A549 (cell line): ENCODE data around the gene GUCA2B.

Source experiments
- CEBPB ChIP-seq, 2 experiments: fragments of >200 bp in 1 of 2; sonication (Bioruptor Twin) in 1 of 2; formaldehyde crosslinking in 1 of 2; IDR thresholded peaks; 2 replicates each; pipeline ENCODE4 v1.6.1; 2012 to 2016
- CHD2 ChIP-seq: fragments of 150-350 bp; IDR thresholded peaks from 2 replicates; pipeline ENCODE4 v1.6.1; 2014; ENCODE audit warnings: low read length; ENCODE audit not compliant: partially characterized antibody
- HEYL ChIP-seq: fragments of 250-450 bp; sonication (Bioruptor Pico); IDR thresholded peaks from 2 replicates; pipeline ENCODE4 v1.8.0; 2021; ENCODE audit warnings: mild to moderate bottlenecking, moderate library complexity
- POLR2A ChIP-seq: IDR thresholded peaks from 2 replicates; pipeline ENCODE4 v1.6.1; 2012; ENCODE audit warnings: mild to moderate bottlenecking, low read length
- RCOR1 ChIP-seq: fragments of 150-350 bp; IDR thresholded peaks from 2 replicates; pipeline ENCODE4 v1.6.1; 2014; ENCODE audit warnings: antibody characterized with exemption, low read length, low read depth
- TF ChIP-seq, protein P1 (sequence below): fragments of 450-650 bp; IDR thresholded peaks from 2 replicates; pipeline ENCODE4 v1.6.1; 2014; ENCODE audit warnings: antibody characterized with exemption
- TF ChIP-seq, protein P2 (sequence below): fragments of 200-600 bp; sonication (generic); IDR thresholded peaks from 2 replicates; pipeline ENCODE4 v1.6.1; 2016; ENCODE audit warnings: antibody characterized with exemption, mild to moderate bottlenecking, moderate library complexity
- TF ChIP-seq, protein P3 (sequence below): IDR thresholded peaks from 2 replicates; pipeline ENCODE4 v1.6.1; 2012
- TF ChIP-seq, protein P4 (sequence below): fragments of >200 bp; sonication (Bioruptor Twin); formaldehyde crosslinking; IDR thresholded peaks from 3 replicates; pipeline ENCODE4 v1.6.1; 2016
- TF ChIP-seq, protein P5 (sequence below): fragments of >200 bp; sonication (Bioruptor Twin); formaldehyde crosslinking; IDR thresholded peaks from 3 replicates; pipeline ENCODE4 v1.5.1; 2016

DNA sequence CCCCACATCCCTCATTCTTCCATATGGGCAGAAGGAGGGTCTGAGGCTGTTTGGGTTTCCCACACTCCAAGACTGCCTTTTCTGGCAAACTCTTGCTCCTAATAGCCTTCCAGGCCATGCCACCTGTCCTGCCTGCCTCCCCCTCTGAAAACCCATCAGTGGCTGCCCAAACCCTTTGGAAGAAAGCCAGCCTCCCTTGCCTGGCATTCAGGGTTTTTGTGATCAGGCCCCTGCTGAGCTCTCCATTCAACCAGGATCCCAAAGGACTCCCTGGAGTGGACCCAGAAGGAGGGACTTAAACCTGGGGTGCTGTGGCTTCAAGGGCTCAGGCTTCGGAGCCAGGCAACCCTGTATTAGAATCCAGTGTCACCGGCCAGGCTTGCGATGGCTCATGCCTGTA, 15.6 kb downstream of the GUCA2B start:
- TF ChIP-seq, protein P1, sequence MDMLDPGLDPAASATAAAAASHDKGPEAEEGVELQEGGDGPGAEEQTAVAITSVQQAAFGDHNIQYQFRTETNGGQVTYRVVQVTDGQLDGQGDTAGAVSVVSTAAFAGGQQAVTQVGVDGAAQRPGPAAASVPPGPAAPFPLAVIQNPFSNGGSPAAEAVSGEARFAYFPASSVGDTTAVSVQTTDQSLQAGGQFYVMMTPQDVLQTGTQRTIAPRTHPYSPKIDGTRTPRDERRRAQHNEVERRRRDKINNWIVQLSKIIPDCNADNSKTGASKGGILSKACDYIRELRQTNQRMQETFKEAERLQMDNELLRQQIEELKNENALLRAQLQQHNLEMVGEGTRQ: no peak
- TF ChIP-seq, protein P2, sequence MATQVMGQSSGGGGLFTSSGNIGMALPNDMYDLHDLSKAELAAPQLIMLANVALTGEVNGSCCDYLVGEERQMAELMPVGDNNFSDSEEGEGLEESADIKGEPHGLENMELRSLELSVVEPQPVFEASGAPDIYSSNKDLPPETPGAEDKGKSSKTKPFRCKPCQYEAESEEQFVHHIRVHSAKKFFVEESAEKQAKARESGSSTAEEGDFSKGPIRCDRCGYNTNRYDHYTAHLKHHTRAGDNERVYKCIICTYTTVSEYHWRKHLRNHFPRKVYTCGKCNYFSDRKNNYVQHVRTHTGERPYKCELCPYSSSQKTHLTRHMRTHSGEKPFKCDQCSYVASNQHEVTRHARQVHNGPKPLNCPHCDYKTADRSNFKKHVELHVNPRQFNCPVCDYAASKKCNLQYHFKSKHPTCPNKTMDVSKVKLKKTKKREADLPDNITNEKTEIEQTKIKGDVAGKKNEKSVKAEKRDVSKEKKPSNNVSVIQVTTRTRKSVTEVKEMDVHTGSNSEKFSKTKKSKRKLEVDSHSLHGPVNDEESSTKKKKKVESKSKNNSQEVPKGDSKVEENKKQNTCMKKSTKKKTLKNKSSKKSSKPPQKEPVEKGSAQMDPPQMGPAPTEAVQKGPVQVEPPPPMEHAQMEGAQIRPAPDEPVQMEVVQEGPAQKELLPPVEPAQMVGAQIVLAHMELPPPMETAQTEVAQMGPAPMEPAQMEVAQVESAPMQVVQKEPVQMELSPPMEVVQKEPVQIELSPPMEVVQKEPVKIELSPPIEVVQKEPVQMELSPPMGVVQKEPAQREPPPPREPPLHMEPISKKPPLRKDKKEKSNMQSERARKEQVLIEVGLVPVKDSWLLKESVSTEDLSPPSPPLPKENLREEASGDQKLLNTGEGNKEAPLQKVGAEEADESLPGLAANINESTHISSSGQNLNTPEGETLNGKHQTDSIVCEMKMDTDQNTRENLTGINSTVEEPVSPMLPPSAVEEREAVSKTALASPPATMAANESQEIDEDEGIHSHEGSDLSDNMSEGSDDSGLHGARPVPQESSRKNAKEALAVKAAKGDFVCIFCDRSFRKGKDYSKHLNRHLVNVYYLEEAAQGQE: no peak
- TF ChIP-seq CEBPB (IDR thresholded peaks at IDR 0.05): no peak
- TF ChIP-seq, protein P3, sequence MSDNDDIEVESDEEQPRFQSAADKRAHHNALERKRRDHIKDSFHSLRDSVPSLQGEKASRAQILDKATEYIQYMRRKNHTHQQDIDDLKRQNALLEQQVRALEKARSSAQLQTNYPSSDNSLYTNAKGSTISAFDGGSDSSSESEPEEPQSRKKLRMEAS: no peak
- TF ChIP-seq POLR2A: no peak
- TF ChIP-seq, protein P4, sequence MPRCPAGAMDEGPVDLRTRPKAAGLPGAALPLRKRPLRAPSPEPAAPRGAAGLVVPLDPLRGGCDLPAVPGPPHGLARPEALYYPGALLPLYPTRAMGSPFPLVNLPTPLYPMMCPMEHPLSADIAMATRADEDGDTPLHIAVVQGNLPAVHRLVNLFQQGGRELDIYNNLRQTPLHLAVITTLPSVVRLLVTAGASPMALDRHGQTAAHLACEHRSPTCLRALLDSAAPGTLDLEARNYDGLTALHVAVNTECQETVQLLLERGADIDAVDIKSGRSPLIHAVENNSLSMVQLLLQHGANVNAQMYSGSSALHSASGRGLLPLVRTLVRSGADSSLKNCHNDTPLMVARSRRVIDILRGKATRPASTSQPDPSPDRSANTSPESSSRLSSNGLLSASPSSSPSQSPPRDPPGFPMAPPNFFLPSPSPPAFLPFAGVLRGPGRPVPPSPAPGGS: no peak
- TF ChIP-seq RCOR1: no peak
- TF ChIP-seq, protein P5, sequence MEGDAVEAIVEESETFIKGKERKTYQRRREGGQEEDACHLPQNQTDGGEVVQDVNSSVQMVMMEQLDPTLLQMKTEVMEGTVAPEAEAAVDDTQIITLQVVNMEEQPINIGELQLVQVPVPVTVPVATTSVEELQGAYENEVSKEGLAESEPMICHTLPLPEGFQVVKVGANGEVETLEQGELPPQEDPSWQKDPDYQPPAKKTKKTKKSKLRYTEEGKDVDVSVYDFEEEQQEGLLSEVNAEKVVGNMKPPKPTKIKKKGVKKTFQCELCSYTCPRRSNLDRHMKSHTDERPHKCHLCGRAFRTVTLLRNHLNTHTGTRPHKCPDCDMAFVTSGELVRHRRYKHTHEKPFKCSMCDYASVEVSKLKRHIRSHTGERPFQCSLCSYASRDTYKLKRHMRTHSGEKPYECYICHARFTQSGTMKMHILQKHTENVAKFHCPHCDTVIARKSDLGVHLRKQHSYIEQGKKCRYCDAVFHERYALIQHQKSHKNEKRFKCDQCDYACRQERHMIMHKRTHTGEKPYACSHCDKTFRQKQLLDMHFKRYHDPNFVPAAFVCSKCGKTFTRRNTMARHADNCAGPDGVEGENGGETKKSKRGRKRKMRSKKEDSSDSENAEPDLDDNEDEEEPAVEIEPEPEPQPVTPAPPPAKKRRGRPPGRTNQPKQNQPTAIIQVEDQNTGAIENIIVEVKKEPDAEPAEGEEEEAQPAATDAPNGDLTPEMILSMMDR: no peak
- TF ChIP-seq HEYL (CRISPR knock-in tag): no peak
- TF ChIP-seq CHD2: no peak
